Bronchial epithelial cell (primary cell): ENCODE results near the gene OR7D2. TPM values are rescaled to one million over a fixed set of nuclear protein-coding genes. Genes with fewer than 3 reads are reported as not detected.
A peak's percentile ranks its signal among the peaks of the same experiment; 100 is the strongest.
"Not testable (repeated sequence)": the region's sequence is repeated elsewhere in the genome, so short reads cannot be mapped to it uniquely, and the experiment has no call there.

Experiments used
- DNase-seq: peaks from one replicate; pipeline ENCODE4 v3.0.0-alpha.2; 2010; ENCODE audit warnings: low read depth
- FAIRE-seq: peaks from 2 replicates; lab custom pipeline; 2011; peaks lifted over from hg19 to GRCh38; lab: Jason Lieb, UNC
- H3K27me3 ChIP-seq: 2 replicates; pipeline ENCODE4 v1.5.1; 2011; ENCODE audit warnings: low read length; ENCODE audit not compliant: control insufficient read depth, insufficient read depth
- H3K36me3 ChIP-seq: 2 replicates; pipeline ENCODE4 v1.5.1; 2011; ENCODE audit warnings: low read length; ENCODE audit not compliant: control insufficient read depth, insufficient read depth
- H3K4me3 ChIP-seq: 2 replicates; pipeline ENCODE4 v1.5.1; 2011; ENCODE audit warnings: mild to moderate bottlenecking, low read depth, low read length, control low read depth
- CTCF ChIP-seq: IDR thresholded peaks from 2 replicates; pipeline ENCODE4 v1.5.1; 2011; ENCODE audit warnings: mild to moderate bottlenecking, moderate library complexity, low read length, control low read depth, inconsistent platforms; ENCODE audit not compliant: insufficient read depth, severe bottlenecking
- total RNA-seq: library from RNA; depleted of rRNA; stranded (reverse); fragments of >200 nt; gene quantifications from 2 replicates; pipeline ENCODE4 v1.2.1, GENCODE V29; 2014

OR7D2 gene
- total RNA-seq, 1 donor from 2014 or later: not detected

GRCh38 chr19:9175326-9175725 lies 3.5 kb upstream of the OR7D2 start:
- Histone ChIP-seq H3K4me3 (no peak overlapping the region), H3K36me3 (no peaks in the 10 kb centered on the region), H3K27me3 (no peaks in the 10 kb centered on the region)
- DNase-seq (no peak), FAIRE-seq (no peak)
- TF ChIP-seq CTCF: no peak

GRCh38 chr19:9183000-9183399 lies 4.2 kb downstream of the OR7D2 start:
- no peak for TF ChIP-seq CTCF
- no peak for DNase-seq
- FAIRE-seq: no peak
- Histone ChIP-seq H3K27me3 (no peaks in the 10 kb centered on the region), H3K4me3 (no peak overlapping the region), H3K36me3 (no peaks in the 10 kb centered on the region)

- no peaks in the 10 kb centered on the region for H3K27me3 ChIP-seq
- no peak for TF ChIP-seq CTCF
- DNase-seq (no peak), FAIRE-seq (no peak)
- no peak overlapping the region for H3K4me3 ChIP-seq
- no peaks in the 10 kb centered on the region for H3K36me3 ChIP-seq
These were observed 8.4 kb downstream of the OR7D2 start for GRCh38 chr19:9187191-9187590.

- TF ChIP-seq CTCF: no peak
- Histone ChIP-seq H3K27me3 (no peaks in the 10 kb centered on the region), H3K4me3 (no peak overlapping the region), H3K36me3 (no peaks in the 10 kb centered on the region)
- FAIRE-seq (no peak), DNase-seq (no peak)
These were observed 10.8 kb downstream of the OR7D2 start for GRCh38 chr19:9189535-9189934.

GRCh38 chr19:9198044-9198443 lies 19.3 kb downstream of the OR7D2 start:
- not testable (repeated sequence) for H3K27me3 ChIP-seq, H3K4me3 ChIP-seq, DNase-seq, H3K36me3 ChIP-seq, FAIRE-seq

GRCh38 chr19:9205501-9206113 lies 26.8 kb downstream of the OR7D2 start:
- no peaks in the 10 kb centered on the region for H3K27me3 ChIP-seq
- no peak for FAIRE-seq

More at GRCh38 chr19:9205501-9206113, 26.8 kb downstream of the OR7D2 start:
- TF ChIP-seq CTCF: peak; percentile 87
- peak; percentile 36 for DNase-seq
- no peak overlapping the region for H3K4me3 ChIP-seq
- no peaks in the 10 kb centered on the region for H3K36me3 ChIP-seq
